ENCODE measurements around the gene CNGB1.

Gene CNGB1

GRCh38 chr16:57908409-57908987, 62.4 kb downstream of the CNGB1 start:
- H3K4me1 ChIP-seq (ENCODE audit: control insufficient read depth, insufficient read depth, low read length), result peaks cover 3% of the 10 kb centered on the region; the same call in 1 of the 2 replicates
- no peaks in the 10 kb centered on the region for H3K27me3 ChIP-seq (ENCODE audit: control insufficient read depth, insufficient read depth, low read length)
- no peak for DNase-seq (ENCODE audit: low read depth, low spot score)
- no peaks in the 10 kb centered on the region for H3K9me3 ChIP-seq (ENCODE audit: control insufficient read depth, insufficient read depth, low read length)
- H3K27ac ChIP-seq (ENCODE audit: low read length), result no peak overlapping the region
- no peaks in the 10 kb centered on the region for H3K36me3 ChIP-seq (ENCODE audit: control insufficient read depth, insufficient read depth, low read length)
- WGBS (ENCODE audit: insufficient coverage, insufficient read length), result no CpG with 5 or more reads among the region's 12 CpGs
- no peak overlapping the region for H3K4me3 ChIP-seq (ENCODE audit: low read length)

- no peak for DNase-seq (ENCODE audit: low read depth, low spot score)
- Histone ChIP-seq H3K36me3 (ENCODE audit: control insufficient read depth, insufficient read depth, low read length) (no peaks in the 10 kb centered on the region), H3K27me3 (ENCODE audit: control insufficient read depth, insufficient read depth, low read length) (no peaks in the 10 kb centered on the region), H3K4me1 (ENCODE audit: control insufficient read depth, insufficient read depth, low read length) (no peaks in the 10 kb centered on the region; the same call in 1 of the 2 replicates), H3K9me3 (ENCODE audit: control insufficient read depth, insufficient read depth, low read length) (no peaks in the 10 kb centered on the region), H3K27ac (ENCODE audit: low read length) (no peak overlapping the region), H3K4me3 (ENCODE audit: low read length) (no peak overlapping the region)
- WGBS (ENCODE audit: insufficient coverage, insufficient read length), result no CpG with 5 or more reads among the region's 28 CpGs
Measured at GRCh38 chr16:57906382-57907316, 64.3 kb downstream of the CNGB1 start.

GRCh38 chr16:57904101-57904500, 66.8 kb downstream of the CNGB1 start:
- no peaks in the 10 kb centered on the region; the same call in 1 of the 2 replicates for H3K4me1 ChIP-seq (ENCODE audit: control insufficient read depth, insufficient read depth, low read length)
- DNase-seq (ENCODE audit: low read depth, low spot score), result no peak
- no peaks in the 10 kb centered on the region for H3K36me3 ChIP-seq (ENCODE audit: control insufficient read depth, insufficient read depth, low read length)
- H3K9me3 ChIP-seq (ENCODE audit: control insufficient read depth, insufficient read depth, low read length), result no peaks in the 10 kb centered on the region
- H3K27me3 ChIP-seq (ENCODE audit: control insufficient read depth, insufficient read depth, low read length), result no peaks in the 10 kb centered on the region
- no peak overlapping the region for H3K27ac ChIP-seq (ENCODE audit: low read length)
- no CpG with 5 or more reads among the region's 8 CpGs for WGBS (ENCODE audit: insufficient coverage, insufficient read length)
- no peak overlapping the region for H3K4me3 ChIP-seq (ENCODE audit: low read length)

GRCh38 chr16:57903656-57904055, 67.3 kb downstream of the CNGB1 start:
- Histone ChIP-seq H3K9me3 (ENCODE audit: control insufficient read depth, insufficient read depth, low read length) (no peaks in the 10 kb centered on the region), H3K27ac (ENCODE audit: low read length) (no peak overlapping the region), H3K4me3 (ENCODE audit: low read length) (no peak overlapping the region), H3K36me3 (ENCODE audit: control insufficient read depth, insufficient read depth, low read length) (no peaks in the 10 kb centered on the region), H3K4me1 (ENCODE audit: control insufficient read depth, insufficient read depth, low read length) (no peaks in the 10 kb centered on the region; the same call in 1 of the 2 replicates), H3K27me3 (ENCODE audit: control insufficient read depth, insufficient read depth, low read length) (no peaks in the 10 kb centered on the region)
- no CpG with 5 or more reads among the region's 18 CpGs for WGBS (ENCODE audit: insufficient coverage, insufficient read length)
- DNase-seq (ENCODE audit: low read depth, low spot score), result no peak

GRCh38 chr16:57901480-57902069, 69.4 kb downstream of the CNGB1 start:
- Histone ChIP-seq H3K4me3 (ENCODE audit: low read length) (no peak overlapping the region), H3K27ac (ENCODE audit: low read length) (no peak overlapping the region), H3K9me3 (ENCODE audit: control insufficient read depth, insufficient read depth, low read length) (no peaks in the 10 kb centered on the region), H3K4me1 (ENCODE audit: control insufficient read depth, insufficient read depth, low read length) (no peaks in the 10 kb centered on the region; the same call in 1 of the 2 replicates), H3K36me3 (ENCODE audit: control insufficient read depth, insufficient read depth, low read length) (no peaks in the 10 kb centered on the region), H3K27me3 (ENCODE audit: control insufficient read depth, insufficient read depth, low read length) (no peaks in the 10 kb centered on the region)
- WGBS (ENCODE audit: insufficient coverage, insufficient read length), result no CpG with 5 or more reads among the region's 12 CpGs
- no peak for DNase-seq (ENCODE audit: low read depth, low spot score)

- Histone ChIP-seq H3K36me3 (ENCODE audit: control insufficient read depth, insufficient read depth, low read length) (no peaks in the 10 kb centered on the region), H3K27me3 (ENCODE audit: control insufficient read depth, insufficient read depth, low read length) (no peaks in the 10 kb centered on the region), H3K4me3 (ENCODE audit: low read length) (no peak overlapping the region; the same call in 1 of the 2 replicates), H3K27ac (ENCODE audit: low read length) (no peak overlapping the region), H3K9me3 (ENCODE audit: control insufficient read depth, insufficient read depth, low read length) (no peaks in the 10 kb centered on the region), H3K4me1 (ENCODE audit: control insufficient read depth, insufficient read depth, low read length) (no peaks in the 10 kb centered on the region; the same call in 1 of the 2 replicates)
- DNase-seq (ENCODE audit: low read depth, low spot score), result no peak
- no CpG with 5 or more reads among the region's 11 CpGs for WGBS (ENCODE audit: insufficient coverage, insufficient read length)
Measured at GRCh38 chr16:57900796-57901479, 70.0 kb downstream of the CNGB1 start.

- H3K27me3 ChIP-seq (ENCODE audit: control insufficient read depth, insufficient read depth, low read length), result no peaks in the 10 kb centered on the region
- H3K36me3 ChIP-seq (ENCODE audit: control insufficient read depth, insufficient read depth, low read length), result no peaks in the 10 kb centered on the region
- no peak overlapping the region for H3K27ac ChIP-seq (ENCODE audit: low read length)
- no peaks in the 10 kb centered on the region for H3K9me3 ChIP-seq (ENCODE audit: control insufficient read depth, insufficient read depth, low read length)
- WGBS (ENCODE audit: insufficient coverage, insufficient read length), result no CpG with 5 or more reads among the region's 12 CpGs
- no peak for DNase-seq (ENCODE audit: low read depth, low spot score)
- no peak overlapping the region for H3K4me3 ChIP-seq (ENCODE audit: low read length)
- H3K4me1 ChIP-seq (ENCODE audit: control insufficient read depth, insufficient read depth, low read length), result no peaks in the 10 kb centered on the region; the same call in 1 of the 2 replicates
Measured at GRCh38 chr16:57899771-57900661, 70.9 kb downstream of the CNGB1 start.

GRCh38 chr16:57898961-57899360, 72.0 kb downstream of the CNGB1 start:
- WGBS (ENCODE audit: insufficient coverage, insufficient read length), result no CpG with 5 or more reads among the region's 5 CpGs
- H3K27ac ChIP-seq (ENCODE audit: low read length), result no peak overlapping the region
- no peaks in the 10 kb centered on the region; the same call in 1 of the 2 replicates for H3K4me1 ChIP-seq (ENCODE audit: control insufficient read depth, insufficient read depth, low read length)

GRCh38 chr16:57897996-57898395, 72.9 kb downstream of the CNGB1 start:
- Histone ChIP-seq H3K27me3 (ENCODE audit: control insufficient read depth, insufficient read depth, low read length) (no peaks in the 10 kb centered on the region), H3K4me1 (ENCODE audit: control insufficient read depth, insufficient read depth, low read length) (no peaks in the 10 kb centered on the region), H3K36me3 (ENCODE audit: control insufficient read depth, insufficient read depth, low read length) (no peaks in the 10 kb centered on the region), H3K4me3 (ENCODE audit: low read length) (no peak overlapping the region), H3K9me3 (ENCODE audit: control insufficient read depth, insufficient read depth, low read length) (no peaks in the 10 kb centered on the region), H3K27ac (ENCODE audit: low read length) (no peak overlapping the region)
- no CpG with 5 or more reads among the region's 4 CpGs for WGBS (ENCODE audit: insufficient coverage, insufficient read length)
- DNase-seq (ENCODE audit: low read depth, low spot score), result no peak

More at GRCh38 chr16:57898961-57899360, 72.0 kb downstream of the CNGB1 start:
- H3K4me3 ChIP-seq (ENCODE audit: low read length), result no peak overlapping the region
- H3K9me3 ChIP-seq (ENCODE audit: control insufficient read depth, insufficient read depth, low read length), result no peaks in the 10 kb centered on the region
- DNase-seq (ENCODE audit: low read depth, low spot score), result no peak
- H3K27me3 ChIP-seq (ENCODE audit: control insufficient read depth, insufficient read depth, low read length), result no peaks in the 10 kb centered on the region
- H3K36me3 ChIP-seq (ENCODE audit: control insufficient read depth, insufficient read depth, low read length), result no peaks in the 10 kb centered on the region

Data from iPS DF 6.9 (cell line).